ENCODE measurements around the gene APCDD1L.

APCDD1L gene

GRCh38 chr20:58440021-58440767 lies 75.0 kb downstream of the APCDD1L start:
- POLR2A ChIA-PET (ENCODE audit: low non-redundant PET) = interaction anchor here (0.6 kb wide), 1 partner anchor 23 kb away, joined by 3 read pairs; no protein-coding TSS in a partner anchor
- no peak overlapping the region for H3K27ac ChIP-seq
- CTCF ChIA-PET = interaction anchor here (0.5 to 0.6 kb wide), 2 partner anchors 15 to 131 kb away, joined by 3 to 4 read pairs; no protein-coding TSS in a partner anchor
- no peak for DNase-seq (ENCODE audit: low spot score)
- TF ChIP-seq, protein P1, sequence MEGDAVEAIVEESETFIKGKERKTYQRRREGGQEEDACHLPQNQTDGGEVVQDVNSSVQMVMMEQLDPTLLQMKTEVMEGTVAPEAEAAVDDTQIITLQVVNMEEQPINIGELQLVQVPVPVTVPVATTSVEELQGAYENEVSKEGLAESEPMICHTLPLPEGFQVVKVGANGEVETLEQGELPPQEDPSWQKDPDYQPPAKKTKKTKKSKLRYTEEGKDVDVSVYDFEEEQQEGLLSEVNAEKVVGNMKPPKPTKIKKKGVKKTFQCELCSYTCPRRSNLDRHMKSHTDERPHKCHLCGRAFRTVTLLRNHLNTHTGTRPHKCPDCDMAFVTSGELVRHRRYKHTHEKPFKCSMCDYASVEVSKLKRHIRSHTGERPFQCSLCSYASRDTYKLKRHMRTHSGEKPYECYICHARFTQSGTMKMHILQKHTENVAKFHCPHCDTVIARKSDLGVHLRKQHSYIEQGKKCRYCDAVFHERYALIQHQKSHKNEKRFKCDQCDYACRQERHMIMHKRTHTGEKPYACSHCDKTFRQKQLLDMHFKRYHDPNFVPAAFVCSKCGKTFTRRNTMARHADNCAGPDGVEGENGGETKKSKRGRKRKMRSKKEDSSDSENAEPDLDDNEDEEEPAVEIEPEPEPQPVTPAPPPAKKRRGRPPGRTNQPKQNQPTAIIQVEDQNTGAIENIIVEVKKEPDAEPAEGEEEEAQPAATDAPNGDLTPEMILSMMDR (conservative IDR thresholded peaks at IDR 0.05; ENCODE audit: low read depth) = no peak

DNA sequence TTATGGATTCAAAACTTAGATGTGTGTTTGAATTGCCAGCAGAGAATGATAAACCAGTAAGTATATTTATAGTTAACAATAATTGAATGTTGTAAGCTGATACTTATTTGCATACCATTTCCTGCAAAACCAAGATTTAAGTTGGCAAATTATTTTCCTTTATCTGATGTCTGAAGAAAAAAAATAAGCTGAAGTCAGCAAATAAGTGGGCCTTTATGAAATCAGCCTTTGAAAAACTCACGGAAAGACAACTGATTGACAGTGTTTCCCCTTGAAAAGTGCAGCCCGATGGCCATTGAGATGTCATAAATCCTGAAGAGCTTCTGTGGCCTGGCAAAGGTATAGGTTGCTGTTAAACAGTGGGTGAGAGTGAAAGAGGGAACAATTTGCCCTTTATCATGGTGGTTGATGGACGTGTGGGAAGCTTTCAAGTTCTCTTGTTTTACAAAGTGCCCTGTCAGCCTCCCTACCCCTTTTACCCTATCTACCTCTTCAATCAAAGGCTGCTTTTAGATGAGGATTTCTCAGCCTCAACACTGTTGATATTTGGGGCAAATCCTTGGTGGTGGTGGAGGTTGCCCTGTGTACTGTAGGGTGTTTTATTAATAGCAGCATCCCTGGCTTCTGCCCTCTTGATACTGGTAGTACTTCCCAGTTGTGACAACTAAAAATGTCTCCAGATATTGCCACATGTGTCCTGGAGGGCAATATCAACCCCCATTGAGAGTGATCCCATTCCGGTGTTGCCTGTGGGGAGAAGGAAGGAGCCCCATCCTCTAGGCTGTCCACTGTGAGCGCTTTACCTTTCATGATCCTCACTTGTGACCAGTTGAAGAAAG lies 76.0 kb downstream of the APCDD1L start:
- H3K27ac ChIP-seq = no peak overlapping the region
- CTCF ChIA-PET = interaction anchor here (0.6 kb wide), 2 partner anchors 211 to 1131 kb away, joined by 3 read pairs; no protein-coding TSS in a partner anchor
- no peak for DNase-seq (ENCODE audit: low spot score)
- TF ChIP-seq, protein P1 (conservative IDR thresholded peaks at IDR 0.05; ENCODE audit: low read depth) = no peak
- POLR2A ChIA-PET (ENCODE audit: low non-redundant PET) = no interaction called here

DNA sequence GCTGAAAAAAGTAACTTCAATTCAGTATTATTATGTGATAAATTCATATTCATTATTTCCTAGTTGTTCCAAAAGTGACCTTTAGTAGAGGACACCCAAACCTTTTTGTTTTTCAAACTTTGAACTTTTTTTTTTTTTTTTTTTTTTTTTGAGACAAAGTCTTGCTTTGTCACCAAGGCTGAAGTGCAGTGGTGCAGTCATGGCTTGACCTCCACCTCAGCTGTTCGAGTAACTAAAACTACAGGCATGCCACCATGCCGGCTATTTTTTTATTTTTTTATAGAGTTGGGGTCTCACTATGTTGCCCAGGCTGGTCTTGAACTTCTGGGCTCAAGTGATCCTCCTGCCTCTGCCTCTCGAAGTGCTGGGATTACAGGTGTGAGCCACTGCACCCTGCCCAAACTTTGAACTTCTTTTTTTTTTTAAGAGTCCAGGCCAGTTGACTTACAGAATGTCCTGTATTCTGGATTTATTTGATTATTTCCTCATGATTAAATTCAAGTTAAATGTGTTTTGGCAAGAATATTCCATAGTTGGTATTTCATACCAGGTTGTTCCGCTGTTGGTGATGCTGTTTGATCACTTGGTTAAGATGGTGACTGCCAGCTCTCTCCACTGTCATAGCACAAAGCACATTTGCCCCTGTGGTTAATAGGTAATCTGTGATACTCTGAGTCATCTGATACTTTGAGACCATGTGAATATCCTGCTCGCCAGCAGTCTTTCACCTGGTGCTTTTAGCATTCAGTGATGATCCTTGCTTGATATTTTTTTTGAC lies 78.1 kb downstream of the APCDD1L start:
- ChIA-PET POLR2A (ENCODE audit: low non-redundant PET) (no interaction called here), CTCF (interaction anchor here (0.7 to 1.0 kb wide), 4 partner anchors 10 to 993 kb away, joined by 3 to 8 read pairs (median 6); no protein-coding TSS in a partner anchor)
- H3K27ac ChIP-seq = no peak overlapping the region
- no peak for DNase-seq (ENCODE audit: low spot score)
- TF ChIP-seq, protein P1 (conservative IDR thresholded peaks at IDR 0.05; ENCODE audit: low read depth) = no peak

DNA sequence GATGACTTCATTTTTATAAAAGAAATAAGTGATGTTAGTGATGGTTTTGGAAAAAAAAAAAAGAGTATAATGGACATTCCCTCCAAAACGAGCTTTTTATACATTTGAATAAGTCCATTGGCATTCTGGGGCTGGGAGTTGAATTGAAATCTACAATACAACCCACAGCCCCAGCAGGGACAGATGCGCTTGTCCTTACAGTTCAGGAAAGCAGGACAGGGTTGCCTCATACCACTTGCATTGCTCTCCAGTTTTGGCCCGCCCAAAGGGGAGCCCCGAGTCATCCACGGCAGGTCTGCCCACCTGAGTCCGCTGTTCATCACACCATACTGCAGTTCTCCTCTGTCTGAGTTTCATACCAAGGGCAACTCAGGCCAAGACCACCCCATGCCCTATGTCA lies 80.0 kb downstream of the APCDD1L start:
- ChIA-PET POLR2A (ENCODE audit: low non-redundant PET) (no interaction called here), CTCF (interaction anchor here (0.6 to 0.8 kb wide), 4 partner anchors 35 to 444 kb away, joined by 3 to 5 read pairs (median 4); no protein-coding TSS in a partner anchor)
- TF ChIP-seq, protein P1 (conservative IDR thresholded peaks at IDR 0.05; ENCODE audit: low read depth) = no peak
- no peak for DNase-seq (ENCODE audit: low spot score)
- no peak overlapping the region for H3K27ac ChIP-seq

DNA sequence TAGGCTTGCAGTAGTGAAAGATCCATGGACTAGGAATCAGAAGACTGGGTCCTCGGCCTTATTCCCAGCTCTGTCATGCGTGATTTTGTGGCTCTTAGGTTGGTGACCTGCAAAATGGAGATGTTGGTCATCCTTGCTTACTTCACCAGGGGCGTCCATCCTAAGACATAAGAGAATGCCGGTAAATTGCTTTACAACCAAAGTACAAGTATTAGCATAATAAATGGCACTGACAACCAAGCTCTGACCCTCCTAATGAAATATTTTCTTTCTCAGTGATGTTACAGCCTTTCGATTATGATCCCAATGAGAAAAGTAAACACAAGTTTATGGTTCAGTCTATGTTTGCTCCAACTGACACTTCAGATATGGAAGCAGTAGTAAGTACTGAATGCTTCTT lies 80.9 kb downstream of the APCDD1L start:
- ChIA-PET CTCF (interaction anchor here (0.8 kb wide), 1 partner anchor 80 kb away, joined by 5 read pairs; no protein-coding TSS in a partner anchor), POLR2A (ENCODE audit: low non-redundant PET) (no interaction called here)

More for the DNA sequence above, 80.9 kb downstream of the APCDD1L start:
- H3K27ac ChIP-seq = no peak overlapping the region
- DNase-seq (ENCODE audit: low spot score) = no peak
- TF ChIP-seq, protein P1 (conservative IDR thresholded peaks at IDR 0.05; ENCODE audit: low read depth) = no peak

Data from RWPE1 (cell line).